PC-3 (cell line): Measurements from ENCODE around the gene ST3GAL3. TPM values are rescaled to one million over a fixed set of nuclear protein-coding genes. Genes with fewer than 3 reads are reported as not detected.

ENCODE experiments used
- ATAC-seq: fragments of 200-7000 bp; cut with Tn5 transposase; 2 replicates; pipeline ENCODE4 v1.9.1; 2020; ENCODE audit warnings: mild to moderate bottlenecking, moderate library complexity
- BruUV-seq: library from RNA; stranded (reverse); fragments of 400-500 nt; replicated peaks from 2 replicates; lab custom pipeline; 2021; lab: Mats Ljungman, UMichigan
- CTCF ChIA-PET: fragments of 300-600 bp; sonication (Branson Sonifier 250); formaldehyde crosslinking; loops from one replicate; lab custom pipeline; 2022; ENCODE audit warnings: antibody characterized with exemption; lab: Charles Lee
- POLR2A ChIA-PET: fragments of 300-600 bp; sonication (Branson Sonifier 250); formaldehyde crosslinking; loops from one replicate; lab custom pipeline; 2022; ENCODE audit warnings: antibody characterized with exemption; ENCODE audit not compliant: unreplicated experiment; lab: Charles Lee
- DNase-seq: peaks from one replicate; pipeline ENCODE4 v3.0.0-alpha.2; 2015
- H2AFZ ChIP-seq: fragments of 300-600 bp; sonication (generic); 2 replicates; pipeline ENCODE4 v1.6.0; 2016; ENCODE audit warnings: antibody characterized with exemption, low read length
- H3F3A ChIP-seq: fragments of 300-600 bp; sonication (generic); one replicate; pipeline ENCODE4 v1.6.0; 2017; ENCODE audit warnings: antibody characterized with exemption, low read length, control low read depth, mild to moderate bottlenecking; ENCODE audit not compliant: unreplicated experiment
- H3K27ac ChIP-seq: fragments of 300-600 bp; sonication (generic); 2 replicates; pipeline ENCODE4 v1.5.1; 2016; ENCODE audit warnings: mild to moderate bottlenecking, low read length
- H3K27me3 ChIP-seq: fragments of 300-600 bp; sonication (generic); 2 replicates; pipeline ENCODE4 v1.6.1; 2016; ENCODE audit warnings: low read length, mixed read lengths
- H3K36me3 ChIP-seq: fragments of 300-600 bp; sonication (generic); 2 replicates; pipeline ENCODE4 v1.6.1; 2016; ENCODE audit warnings: low read depth, mixed run types, low read length, mixed read lengths
- H3K4me1 ChIP-seq: fragments of 300-600 bp; sonication (generic); 2 replicates; pipeline ENCODE4 v1.5.1; 2016; ENCODE audit warnings: low read length; ENCODE audit not compliant: insufficient read depth
- H3K4me2 ChIP-seq: fragments of 300-600 bp; sonication (generic); 2 replicates; pipeline ENCODE4 v1.6.0; 2016; ENCODE audit warnings: low read length
- H3K4me3 ChIP-seq: fragments of 300-600 bp; sonication (generic); 2 replicates; pipeline ENCODE4 v1.5.1; 2016; ENCODE audit warnings: mild to moderate bottlenecking, low read length, mixed read lengths
- H3K79me2 ChIP-seq: fragments of 300-600 bp; sonication (generic); 2 replicates; pipeline ENCODE4 v1.6.1; 2017; ENCODE audit warnings: low read length, mixed read lengths
- H3K9ac ChIP-seq: fragments of 300-600 bp; sonication (generic); 2 replicates; pipeline ENCODE4 v1.6.0; 2016; ENCODE audit warnings: mild to moderate bottlenecking, low read length
- H3K9me2 ChIP-seq: fragments of 300-600 bp; sonication (generic); replicated peaks from 2 replicates; pipeline ENCODE4 v1.6.1; 2016; ENCODE audit warnings: mixed run types, low read length, mixed read lengths
- H3K9me3 ChIP-seq: fragments of 300-600 bp; sonication (generic); 2 replicates; pipeline ENCODE4 v1.6.1; 2016; ENCODE audit warnings: low read length, mixed read lengths
- H4K20me1 ChIP-seq: fragments of 300-600 bp; sonication (generic); 2 replicates; pipeline ENCODE4 v1.6.1; 2016; ENCODE audit warnings: low read length, mixed read lengths
- EZH2 ChIP-seq: fragments of 300-600 bp; sonication (generic); IDR thresholded peaks from one replicate; pipeline ENCODE4 v1.6.1; 2017; ENCODE audit warnings: antibody characterized with exemption, mild to moderate bottlenecking, low read length; ENCODE audit not compliant: unreplicated experiment
- EZH2phosphoT487 ChIP-seq: fragments of 300-600 bp; sonication (generic); IDR thresholded peaks from 2 replicates; pipeline ENCODE4 v1.6.1; 2018; ENCODE audit warnings: mild to moderate bottlenecking, antibody characterized with exemption, low read length, borderline replicate concordance
- intact Hi-C: fragments of 100-400 bp; cut with micrococcal nuclease; formaldehyde crosslinking; loops from 2 replicates; pipeline ENCODE4 v1.9.0; 2023
- total RNA-seq: library from RNA; depleted of rRNA; stranded (reverse); fragments of >200 nt; gene quantifications from 2 replicates; pipeline ENCODE4 v1.2.3, GENCODE V29; 2014
- TF ChIP-seq, protein P1 (sequence below): fragments of 300-600 bp; sonication (generic); conservative IDR thresholded peaks from 2 replicates; pipeline ENCODE4 v1.5.1; 2017; ENCODE audit warnings: antibody characterized with exemption, low read depth, mild to moderate bottlenecking, low read length

The ST3GAL3 gene
- total RNA-seq, 1 experiment from 2014 or later, result 9.0 TPM

DNA sequence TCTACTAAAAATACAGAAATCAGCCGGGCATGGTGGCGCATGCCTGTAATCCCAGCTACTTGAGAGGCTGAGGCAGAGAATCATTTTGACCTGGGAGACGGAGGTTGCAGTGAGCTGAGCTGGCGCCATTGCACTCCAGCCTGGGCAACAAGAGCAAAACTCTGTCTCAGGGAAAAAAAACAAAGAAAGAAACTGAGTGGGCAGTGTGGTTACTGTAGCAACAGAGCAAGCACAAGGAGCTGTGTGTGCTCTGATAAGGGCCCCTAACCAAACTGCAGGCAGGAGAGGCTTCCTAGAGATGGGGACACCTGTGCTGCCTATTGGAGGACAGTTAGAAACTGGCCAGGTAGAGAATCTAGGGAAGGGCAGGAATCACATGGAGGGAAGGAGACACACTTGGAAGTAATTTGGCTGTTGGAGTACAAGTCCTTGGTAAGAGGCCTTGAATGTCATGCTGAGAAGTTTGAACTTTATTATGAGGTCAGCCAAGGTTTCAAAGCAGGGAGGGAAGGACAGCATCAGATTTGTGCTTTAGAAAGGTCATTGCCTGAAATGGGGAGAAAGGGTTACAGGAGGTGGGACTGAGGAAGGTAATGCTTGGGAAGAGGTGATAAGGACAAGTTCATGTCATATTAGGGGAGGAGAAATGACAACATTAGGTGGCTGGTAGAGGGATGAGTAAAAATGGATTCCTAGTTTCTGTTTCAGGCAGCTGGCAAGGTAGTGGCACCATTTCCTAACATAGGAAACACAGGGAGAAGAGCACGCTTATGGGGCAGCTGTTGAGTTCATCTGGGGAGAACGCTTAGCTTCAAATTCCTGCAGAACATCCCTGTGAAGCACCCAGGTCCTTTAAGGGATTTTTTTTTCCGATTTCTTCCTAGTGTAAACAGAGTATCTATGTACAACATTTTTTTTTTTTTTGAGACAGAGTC, 157.0 kb downstream of the ST3GAL3 start:
- ATAC-seq (no peak), DNase-seq (no peak)
- ChIA-PET POLR2A (interaction anchor here (0.6 kb wide), 1 partner anchor 102 kb away, joined by 3 read pairs; no protein-coding TSS in a partner anchor), CTCF (interaction anchor here (0.6 kb wide), 1 partner anchor 866 kb away, joined by 3 read pairs; the partner anchor contains the start of gene RNU5D-1)
- Histone ChIP-seq H2AFZ (no peak overlapping the region), H3K27ac (no peak overlapping the region), H3K4me2 (no peak overlapping the region), H4K20me1 (no peaks in the 10 kb centered on the region), H3K9me3 (no peaks in the 10 kb centered on the region), H3K36me3 (no peaks in the 10 kb centered on the region), H3F3A (no peaks in the 10 kb centered on the region), H3K9ac (no peak overlapping the region), H3K27me3 (no peaks in the 10 kb centered on the region), H3K4me3 (no peak overlapping the region), H3K79me2 (no peaks in the 10 kb centered on the region), H3K4me1 (peaks cover 14% of the 10 kb centered on the region), H3K9me2 (no peaks in the 10 kb centered on the region)
- BruUV-seq, result no TSS peak
- intact Hi-C loops, result no loop called here
- TF ChIP-seq EZH2 (no peak), EZH2phosphoT487 (no peak)
- TF ChIP-seq, protein P1, sequence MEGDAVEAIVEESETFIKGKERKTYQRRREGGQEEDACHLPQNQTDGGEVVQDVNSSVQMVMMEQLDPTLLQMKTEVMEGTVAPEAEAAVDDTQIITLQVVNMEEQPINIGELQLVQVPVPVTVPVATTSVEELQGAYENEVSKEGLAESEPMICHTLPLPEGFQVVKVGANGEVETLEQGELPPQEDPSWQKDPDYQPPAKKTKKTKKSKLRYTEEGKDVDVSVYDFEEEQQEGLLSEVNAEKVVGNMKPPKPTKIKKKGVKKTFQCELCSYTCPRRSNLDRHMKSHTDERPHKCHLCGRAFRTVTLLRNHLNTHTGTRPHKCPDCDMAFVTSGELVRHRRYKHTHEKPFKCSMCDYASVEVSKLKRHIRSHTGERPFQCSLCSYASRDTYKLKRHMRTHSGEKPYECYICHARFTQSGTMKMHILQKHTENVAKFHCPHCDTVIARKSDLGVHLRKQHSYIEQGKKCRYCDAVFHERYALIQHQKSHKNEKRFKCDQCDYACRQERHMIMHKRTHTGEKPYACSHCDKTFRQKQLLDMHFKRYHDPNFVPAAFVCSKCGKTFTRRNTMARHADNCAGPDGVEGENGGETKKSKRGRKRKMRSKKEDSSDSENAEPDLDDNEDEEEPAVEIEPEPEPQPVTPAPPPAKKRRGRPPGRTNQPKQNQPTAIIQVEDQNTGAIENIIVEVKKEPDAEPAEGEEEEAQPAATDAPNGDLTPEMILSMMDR, result no peak

DNA sequence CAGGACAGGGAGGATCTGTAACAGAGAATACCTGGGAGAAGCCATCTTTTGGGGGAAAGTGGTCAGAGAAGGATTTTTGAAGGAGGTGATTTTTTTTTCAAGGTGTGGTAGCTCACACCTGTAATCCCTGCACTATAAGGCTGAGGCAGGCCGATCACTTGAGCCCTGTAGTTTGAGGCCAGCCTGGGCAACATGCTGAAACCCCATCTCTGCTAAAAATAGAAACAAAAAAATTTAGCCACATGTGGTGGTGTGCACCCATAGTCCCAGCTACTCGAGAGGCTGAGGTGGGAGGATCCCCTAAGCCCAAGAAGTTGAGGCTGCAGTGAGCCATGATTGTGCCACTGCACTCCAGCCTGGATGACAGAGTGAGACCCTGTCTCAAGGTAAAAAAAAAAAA, 158.9 kb downstream of the ST3GAL3 start:
- H2AFZ ChIP-seq, result no peak overlapping the region
- H3K4me2 ChIP-seq, result no peak overlapping the region
- H3K79me2 ChIP-seq, result no peaks in the 10 kb centered on the region
- no TSS peak for BruUV-seq
- ChIA-PET CTCF (no interaction called here), POLR2A (no interaction called here)
- ATAC-seq (no peak), DNase-seq (no peak)
- no peaks in the 10 kb centered on the region for H3F3A ChIP-seq
- intact Hi-C loops, result no loop called here
- no peaks in the 10 kb centered on the region for H3K9me2 ChIP-seq
- H3K27me3 ChIP-seq, result no peaks in the 10 kb centered on the region
- no peak overlapping the region for H3K27ac ChIP-seq
- H3K4me3 ChIP-seq, result no peak overlapping the region
- H3K36me3 ChIP-seq, result no peaks in the 10 kb centered on the region
- TF ChIP-seq EZH2 (no peak), EZH2phosphoT487 (no peak)
- TF ChIP-seq, protein P1, result no peak
- no peaks in the 10 kb centered on the region for H4K20me1 ChIP-seq
- H3K9me3 ChIP-seq, result no peaks in the 10 kb centered on the region
- H3K9ac ChIP-seq, result no peak overlapping the region
- H3K4me1 ChIP-seq, result peaks cover 9% of the 10 kb centered on the region
